Measurements from ENCODE around the gene ADGRL3.

GRCh38 chr4:61507091-61507490 is 307.0 kb downstream of the ADGRL3 start:
- TF ChIP-seq, protein P1, sequence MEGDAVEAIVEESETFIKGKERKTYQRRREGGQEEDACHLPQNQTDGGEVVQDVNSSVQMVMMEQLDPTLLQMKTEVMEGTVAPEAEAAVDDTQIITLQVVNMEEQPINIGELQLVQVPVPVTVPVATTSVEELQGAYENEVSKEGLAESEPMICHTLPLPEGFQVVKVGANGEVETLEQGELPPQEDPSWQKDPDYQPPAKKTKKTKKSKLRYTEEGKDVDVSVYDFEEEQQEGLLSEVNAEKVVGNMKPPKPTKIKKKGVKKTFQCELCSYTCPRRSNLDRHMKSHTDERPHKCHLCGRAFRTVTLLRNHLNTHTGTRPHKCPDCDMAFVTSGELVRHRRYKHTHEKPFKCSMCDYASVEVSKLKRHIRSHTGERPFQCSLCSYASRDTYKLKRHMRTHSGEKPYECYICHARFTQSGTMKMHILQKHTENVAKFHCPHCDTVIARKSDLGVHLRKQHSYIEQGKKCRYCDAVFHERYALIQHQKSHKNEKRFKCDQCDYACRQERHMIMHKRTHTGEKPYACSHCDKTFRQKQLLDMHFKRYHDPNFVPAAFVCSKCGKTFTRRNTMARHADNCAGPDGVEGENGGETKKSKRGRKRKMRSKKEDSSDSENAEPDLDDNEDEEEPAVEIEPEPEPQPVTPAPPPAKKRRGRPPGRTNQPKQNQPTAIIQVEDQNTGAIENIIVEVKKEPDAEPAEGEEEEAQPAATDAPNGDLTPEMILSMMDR (conservative IDR thresholded peaks at IDR 0.05; ENCODE audit: low read length) = no peak
- no peak for TF ChIP-seq EZH2phosphoT487 (IDR thresholded peaks at IDR 0.05; ENCODE audit: borderline replicate concordance, low read depth, low read length)

All from OCI-LY7 (cell line).